GM21423 (cell line): ENCODE measurements around the gene STK17B.
"Not testable (repeated sequence)": the region's sequence is repeated elsewhere in the genome, so short reads cannot be mapped to it uniquely, and the experiment has no call there.

Source experiments
- ATAC-seq: cut with Tn5 transposase; IDR thresholded peaks from one replicate; pipeline ENCODE4 v1.9.1; 2021; ENCODE audit warnings: mild to moderate bottlenecking, moderate library complexity; ENCODE audit not compliant: unreplicated experiment

STK17B gene

DNA sequence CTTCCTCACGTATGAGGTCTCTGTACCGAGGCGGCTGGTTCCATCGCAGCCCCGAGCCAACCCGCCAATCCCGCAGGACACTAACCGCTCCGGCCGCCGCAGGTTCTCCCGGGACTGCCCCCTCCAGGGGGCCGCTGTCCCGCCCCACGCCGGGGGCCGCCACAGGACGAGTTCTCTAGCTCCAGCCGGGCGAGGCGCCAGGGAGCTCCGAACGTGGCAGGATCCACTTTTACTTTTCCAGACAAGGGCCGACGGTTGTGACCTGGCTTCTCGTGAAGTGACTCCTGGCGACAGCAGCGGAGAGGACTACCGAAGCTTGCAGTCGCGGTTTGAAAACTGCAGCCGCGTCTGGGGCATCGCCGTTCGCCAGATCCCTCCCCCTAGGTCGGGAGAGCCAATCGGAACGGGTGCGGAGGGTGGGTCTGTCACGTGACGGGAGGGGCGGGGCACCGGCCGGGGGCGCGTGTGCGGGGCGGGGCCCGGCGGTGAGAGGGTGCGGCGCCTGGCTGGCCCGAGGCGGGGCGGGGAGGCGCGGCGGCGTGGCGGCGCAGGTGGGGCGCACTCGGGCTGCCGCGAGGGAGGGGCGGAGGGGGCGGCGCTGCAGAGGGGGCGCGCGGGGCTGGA, at the start of gene STK17B:
TSS of gene STK17B (minus strand) at position 331 of the 624 bp plus-strand sequence. CDS start 8,195 bp downstream, outside the sequence.
- ATAC-seq: peak; percentile 47

DNA sequence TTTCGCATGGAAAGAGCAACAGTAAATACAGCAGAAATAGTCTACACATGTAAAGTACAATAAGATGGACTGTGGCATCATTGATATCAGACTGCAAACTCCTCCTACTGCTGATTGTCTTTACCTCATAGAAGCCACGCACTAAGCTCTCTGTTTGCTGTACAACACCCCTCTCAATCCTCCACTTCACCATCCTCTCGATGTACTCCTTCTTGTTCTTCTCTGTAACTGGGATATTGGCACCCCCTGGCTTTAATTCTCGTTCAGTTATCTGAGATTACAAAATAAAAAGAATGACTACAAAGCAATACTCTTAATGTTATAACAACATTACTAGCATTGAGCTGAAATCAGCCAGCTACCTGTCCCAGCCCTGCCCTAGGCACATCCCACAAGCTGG, 49.3 kb upstream of the STK17B start:
- no peak for ATAC-seq

DNA sequence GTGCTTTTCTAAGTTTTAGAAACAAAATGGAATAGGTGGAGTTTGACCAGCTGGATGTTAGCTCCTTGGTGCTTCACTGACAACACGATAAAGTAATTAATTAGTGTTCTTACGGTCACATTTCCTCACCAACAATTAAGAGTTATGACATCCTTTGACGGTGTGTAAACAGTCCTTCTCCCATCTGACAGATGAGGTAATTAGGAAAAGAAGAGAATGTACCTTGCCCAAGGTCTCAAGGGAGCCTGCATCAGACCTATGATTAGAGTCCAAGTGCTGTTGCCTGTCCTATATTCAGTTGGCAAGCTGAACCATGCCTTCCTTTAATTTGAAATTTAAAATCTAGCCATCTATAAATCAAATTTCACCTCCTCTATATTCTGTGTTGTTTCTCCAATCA, 48.3 kb upstream of the STK17B start:
- ATAC-seq: no peak

GRCh38 chr2:196218106-196218505, 46.7 kb upstream of the STK17B start:
- ATAC-seq: no peak

- ATAC-seq: peak; percentile 51
These were observed 45.7 kb upstream of the STK17B start for GRCh38 chr2:196217116-196217515.

DNA sequence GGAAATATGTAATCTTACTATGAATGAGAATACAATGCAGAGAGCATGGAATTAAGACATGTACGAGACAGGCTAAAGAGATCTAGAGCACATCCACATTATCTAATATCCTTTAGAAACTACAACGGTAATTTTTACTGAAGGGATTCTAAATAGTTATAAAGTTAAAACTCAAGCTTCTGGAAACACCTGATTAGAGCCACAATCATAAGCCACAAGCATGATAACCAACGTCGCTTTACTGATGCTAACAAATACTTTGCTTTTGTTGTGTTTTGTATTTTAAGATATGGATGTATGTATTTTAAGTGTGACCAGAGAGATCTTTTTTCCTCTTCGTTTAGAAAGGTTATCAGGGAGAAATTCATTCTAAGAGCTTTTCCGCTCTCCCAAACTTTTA, 44.0 kb upstream of the STK17B start:
- ATAC-seq: no peak

- no peak for ATAC-seq
These were observed 42.8 kb upstream of the STK17B start for GRCh38 chr2:196214156-196214555.

GRCh38 chr2:196213252-196213980, 42.0 kb upstream of the STK17B start:
- no peak for ATAC-seq

DNA sequence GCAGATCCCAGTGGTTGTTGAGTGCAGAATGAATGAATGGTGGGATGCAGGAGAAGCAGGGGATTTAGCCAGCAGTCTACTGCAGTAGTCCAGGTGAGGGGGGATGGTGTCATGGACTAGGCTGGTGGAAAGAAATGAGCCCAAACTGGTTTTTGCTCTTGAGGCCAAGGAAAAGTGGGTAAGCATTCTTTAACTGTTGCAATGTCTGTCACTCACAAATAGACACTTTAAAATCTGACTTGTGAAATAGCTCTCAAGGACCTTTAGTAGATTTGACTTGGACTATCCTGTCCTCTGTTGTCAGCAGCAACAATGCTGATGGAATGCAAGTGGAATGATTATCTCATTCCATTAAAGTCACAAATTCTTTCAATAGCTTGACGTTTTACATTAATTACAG, 37.5 kb upstream of the STK17B start:
- ATAC-seq: no peak

GRCh38 chr2:196206804-196207203, 35.4 kb upstream of the STK17B start:
- no peak for ATAC-seq

GRCh38 chr2:196205881-196206435, 34.6 kb upstream of the STK17B start:
- ATAC-seq: no peak

- ATAC-seq: no peak
These were observed 33.8 kb upstream of the STK17B start for GRCh38 chr2:196205011-196205766.

DNA sequence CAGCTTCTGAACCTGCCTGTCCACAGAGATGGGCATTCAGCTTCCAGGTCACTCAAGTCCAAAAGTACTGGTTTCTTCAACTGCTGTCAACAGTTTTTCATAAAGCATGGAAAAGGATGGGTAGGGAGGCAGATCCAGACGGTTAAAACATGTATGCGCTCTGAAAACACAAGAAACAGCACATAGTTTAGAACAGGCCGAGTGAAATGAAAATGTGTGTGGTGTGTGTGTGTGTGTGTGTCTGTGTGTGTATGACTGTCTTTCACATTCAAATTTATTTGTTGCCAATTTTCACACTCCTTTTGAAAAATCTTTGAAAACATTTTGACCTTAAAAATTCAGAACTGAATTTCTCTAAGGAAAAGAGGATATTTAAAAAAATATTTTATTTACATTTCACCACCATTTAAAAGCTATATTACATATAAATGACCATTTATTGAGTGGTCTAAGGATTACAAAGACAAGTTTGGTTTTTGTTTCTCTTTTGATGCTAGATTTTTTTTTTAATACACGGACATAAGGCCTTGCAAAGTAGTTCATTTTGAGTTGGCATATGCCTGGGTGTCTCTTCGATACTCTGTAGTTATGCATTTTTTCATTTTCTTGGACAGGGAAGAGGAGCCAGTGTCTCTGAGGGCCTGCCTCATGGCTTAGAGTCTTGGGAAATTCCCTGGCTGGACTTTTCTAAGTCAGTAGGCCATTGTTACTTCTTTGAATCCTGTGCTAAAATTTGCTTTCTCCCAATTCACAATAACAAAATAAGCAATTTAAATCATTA, 30.0 kb upstream of the STK17B start:
- no peak for ATAC-seq

GRCh38 chr2:196200557-196200956, 29.2 kb upstream of the STK17B start:
- peak; percentile 99 for ATAC-seq

GRCh38 chr2:196195758-196196157, 24.4 kb upstream of the STK17B start:
- no peak for ATAC-seq

- ATAC-seq: no peak
These were observed 23.9 kb upstream of the STK17B start for GRCh38 chr2:196195302-196195701.

DNA sequence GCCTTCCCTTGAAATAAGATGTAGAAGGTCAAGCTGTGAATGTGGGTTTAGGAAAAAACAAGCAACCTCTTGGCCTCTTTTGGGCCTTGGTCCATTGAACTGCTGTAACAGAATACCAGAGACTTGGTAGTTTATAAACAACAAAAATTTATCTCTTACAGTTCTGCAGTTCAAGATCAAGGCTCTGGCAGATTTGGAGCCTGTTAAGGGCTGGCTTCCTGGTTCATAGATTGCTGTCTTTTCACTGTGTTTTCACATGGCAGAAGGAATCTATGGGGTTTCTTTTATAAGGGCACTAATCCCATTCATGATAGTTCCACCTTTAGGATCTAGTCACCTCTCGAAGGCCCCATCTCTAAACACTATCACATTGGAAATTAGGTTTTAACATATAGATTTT, 20.2 kb upstream of the STK17B start:
- no peak for ATAC-seq

DNA sequence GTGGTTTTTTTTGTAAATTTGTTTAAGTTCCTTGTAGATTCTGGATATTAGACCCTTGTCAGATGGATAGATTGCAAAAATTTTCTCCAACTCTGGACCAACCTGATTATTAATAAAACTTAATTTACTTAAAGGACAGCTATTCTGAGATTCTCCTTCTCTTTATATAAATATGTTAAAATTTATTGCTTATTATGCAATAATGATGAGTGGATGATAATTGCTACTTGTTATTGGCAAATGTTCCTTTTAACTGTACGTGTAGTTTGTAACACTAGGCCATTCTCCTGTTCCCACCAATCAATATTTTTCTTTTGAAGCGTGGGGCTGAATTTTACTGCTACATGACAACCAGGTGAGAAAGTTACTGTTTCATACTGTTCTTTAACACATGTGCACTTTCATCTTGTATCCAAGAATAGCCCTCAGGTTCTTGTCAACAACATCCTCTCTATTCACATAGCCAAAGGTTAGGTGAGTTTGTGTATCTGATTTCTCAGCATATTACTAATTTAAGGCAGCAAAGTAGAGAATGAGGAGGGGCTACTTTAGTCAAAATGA, 16.6 kb upstream of the STK17B start:
- no peak for ATAC-seq

- ATAC-seq: not testable (repeated sequence)
These were observed 15.9 kb upstream of the STK17B start for GRCh38 chr2:196187175-196187700.

DNA sequence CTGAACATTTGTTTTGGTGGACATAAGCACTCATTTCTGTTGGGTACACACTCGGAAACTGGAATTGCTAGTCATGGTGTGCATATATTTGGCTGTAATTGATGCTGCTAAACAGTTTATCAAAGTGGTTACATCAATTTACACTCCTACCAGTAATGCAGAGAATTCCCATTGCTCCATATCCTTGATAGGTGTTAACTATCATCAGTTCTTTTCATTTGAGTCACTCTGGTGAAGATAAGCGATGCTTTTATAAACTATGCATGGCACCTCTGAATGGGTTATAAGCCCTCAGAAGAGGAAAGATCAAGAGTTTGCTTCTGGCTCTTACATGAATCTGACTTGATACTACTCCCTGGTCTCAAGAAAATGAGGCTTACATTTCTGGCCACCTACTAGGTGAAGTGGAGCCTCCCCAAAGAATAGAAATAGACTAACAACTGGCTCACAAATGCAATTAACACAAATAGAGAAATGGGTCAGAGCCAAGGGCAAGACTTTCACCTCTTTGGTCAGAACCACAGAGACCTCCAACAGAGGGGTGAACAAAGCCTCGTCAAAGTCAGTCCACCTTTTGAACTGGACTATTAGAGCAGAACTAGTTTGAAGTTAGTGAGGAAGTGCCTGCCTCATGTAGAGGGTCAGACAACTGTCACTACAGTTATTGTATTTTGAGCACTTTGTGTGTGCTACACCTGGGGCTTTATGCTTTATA, 15.0 kb upstream of the STK17B start:
- no peak for ATAC-seq
